GM12878 (cell line): ENCODE results near the gene FAM53B.

Source experiments
- CHD1 ChIP-seq: IDR thresholded peaks from 2 replicates; pipeline ENCODE4 v1.6.1; 2012; ENCODE audit warnings: low read depth, low read length, improper control_type of control experiment
- CHD4 ChIP-seq: fragments of 200-600 bp; sonication (generic); IDR thresholded peaks from 2 replicates; pipeline ENCODE4 v1.6.1; 2016; ENCODE audit warnings: mild to moderate bottlenecking
- CREB1 ChIP-seq: IDR thresholded peaks from 2 replicates; pipeline ENCODE4 v1.6.1; 2012; ENCODE audit warnings: low read depth, mild to moderate bottlenecking, inconsistent platforms
- CREM ChIP-seq: IDR thresholded peaks from 2 replicates; pipeline ENCODE4 v1.6.1; 2014; ENCODE audit warnings: antibody characterized with exemption, low read depth
- EP300 ChIP-seq, 2 experiments: fragments of 150-350 bp in 1 of 2; IDR thresholded peaks; 2 replicates each; pipeline ENCODE4 v1.6.1; 2011 to 2012; ENCODE audit warnings: low read depth in 2 of 2, low read length in 2 of 2, borderline replicate concordance in 1 of 2, improper control_type of control experiment in 1 of 2, inconsistent platforms in 1 of 2; ENCODE audit not compliant: control insufficient read depth in 1 of 2
- POLR2A ChIP-seq: IDR thresholded peaks from 2 replicates; pipeline ENCODE4 v1.6.1; 2011; ENCODE audit warnings: low read depth, mild to moderate bottlenecking, low read length
- SIN3A ChIP-seq: IDR thresholded peaks from 2 replicates; pipeline ENCODE4 v1.6.1; 2012; ENCODE audit warnings: low read depth, low read length, improper control_type of control experiment
- TAF1 ChIP-seq: IDR thresholded peaks from 2 replicates; pipeline ENCODE4 v1.6.1; 2011; ENCODE audit warnings: mild to moderate bottlenecking, low read depth, low read length, borderline replicate concordance
- ZNF24 ChIP-seq: fragments of 450-650 bp; IDR thresholded peaks from 2 replicates; pipeline ENCODE4 v1.6.1; 2017; ENCODE audit warnings: antibody characterized with exemption, mild to moderate bottlenecking
- ZNF274 ChIP-seq: IDR thresholded peaks from one replicate; pipeline ENCODE4 v1.8.0; 2011; ENCODE audit not compliant: insufficient read length, insufficient read depth
- TF ChIP-seq, protein P1 (sequence below): IDR thresholded peaks from 2 replicates; pipeline ENCODE4 v1.6.1; 2012; ENCODE audit warnings: low read depth, low read length, improper control_type of control experiment
- TF ChIP-seq, protein P2 (sequence below), 3 experiments: IDR thresholded peaks in 2 of 3; conservative IDR thresholded peaks in 1 of 3; 2 replicates each; pipeline ENCODE4 v1.5.1; 2011; ENCODE audit warnings: low read depth in 3 of 3, low read length in 3 of 3, mild to moderate bottlenecking in 3 of 3, control low read depth in 2 of 3, moderate library complexity in 2 of 3, inconsistent platforms in 1 of 3, mixed read lengths in 1 of 3; ENCODE audit not compliant: control insufficient read depth in 2 of 3, insufficient read depth in 1 of 3; ENCODE audit errors: extremely low read depth in 1 of 3
- TF ChIP-seq, protein P3 (sequence below): fragments of 450-650 bp; formaldehyde crosslinking; IDR thresholded peaks from 2 replicates; pipeline ENCODE4 v1.4.0; 2020; ENCODE audit warnings: mild to moderate bottlenecking, moderate library complexity
- TF ChIP-seq, protein P4 (sequence below): fragments of 450-650 bp; IDR thresholded peaks from 2 replicates; pipeline ENCODE4 v1.6.1; 2017; ENCODE audit warnings: low read depth, mild to moderate bottlenecking, moderate library complexity

DNA sequence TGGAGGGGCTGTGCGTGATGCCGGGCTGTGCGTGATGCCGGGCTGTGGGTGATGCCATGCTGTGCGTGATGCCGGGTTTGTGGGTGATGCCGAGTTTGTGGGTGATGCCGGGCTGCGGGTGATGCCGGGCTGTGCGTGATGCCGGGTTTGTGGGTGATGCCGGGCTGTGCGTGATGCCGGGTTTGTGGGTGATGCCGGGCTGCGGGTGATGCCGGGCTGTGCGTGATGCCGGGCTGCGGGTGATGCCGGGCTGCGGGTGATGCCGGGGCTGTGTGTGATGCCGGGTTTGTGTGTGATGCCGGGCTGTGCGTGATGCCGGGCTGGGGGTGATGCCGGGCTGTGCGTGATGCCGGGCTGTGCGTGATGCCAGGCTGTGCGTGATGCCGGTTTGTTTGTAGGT is 128.9 kb downstream of the FAM53B start:
- TF ChIP-seq, protein P1, sequence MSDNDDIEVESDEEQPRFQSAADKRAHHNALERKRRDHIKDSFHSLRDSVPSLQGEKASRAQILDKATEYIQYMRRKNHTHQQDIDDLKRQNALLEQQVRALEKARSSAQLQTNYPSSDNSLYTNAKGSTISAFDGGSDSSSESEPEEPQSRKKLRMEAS, result no peak
- TF ChIP-seq, protein P2, sequence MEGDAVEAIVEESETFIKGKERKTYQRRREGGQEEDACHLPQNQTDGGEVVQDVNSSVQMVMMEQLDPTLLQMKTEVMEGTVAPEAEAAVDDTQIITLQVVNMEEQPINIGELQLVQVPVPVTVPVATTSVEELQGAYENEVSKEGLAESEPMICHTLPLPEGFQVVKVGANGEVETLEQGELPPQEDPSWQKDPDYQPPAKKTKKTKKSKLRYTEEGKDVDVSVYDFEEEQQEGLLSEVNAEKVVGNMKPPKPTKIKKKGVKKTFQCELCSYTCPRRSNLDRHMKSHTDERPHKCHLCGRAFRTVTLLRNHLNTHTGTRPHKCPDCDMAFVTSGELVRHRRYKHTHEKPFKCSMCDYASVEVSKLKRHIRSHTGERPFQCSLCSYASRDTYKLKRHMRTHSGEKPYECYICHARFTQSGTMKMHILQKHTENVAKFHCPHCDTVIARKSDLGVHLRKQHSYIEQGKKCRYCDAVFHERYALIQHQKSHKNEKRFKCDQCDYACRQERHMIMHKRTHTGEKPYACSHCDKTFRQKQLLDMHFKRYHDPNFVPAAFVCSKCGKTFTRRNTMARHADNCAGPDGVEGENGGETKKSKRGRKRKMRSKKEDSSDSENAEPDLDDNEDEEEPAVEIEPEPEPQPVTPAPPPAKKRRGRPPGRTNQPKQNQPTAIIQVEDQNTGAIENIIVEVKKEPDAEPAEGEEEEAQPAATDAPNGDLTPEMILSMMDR (IDR thresholded peaks at IDR 0.05 in 2 of 3, conservative IDR thresholded peaks at IDR 0.05 in 1 of 3; ENCODE audit: control insufficient read depth in 2 of 3, extremely low read depth in 1 of 3, insufficient read depth in 1 of 3, low read depth in 3 of 3, low read length in 3 of 3), result no peak
- TF ChIP-seq TAF1 (no peak), ZNF24 (no peak), POLR2A (no peak), CREM (no peak), CHD1 (no peak), EP300 (IDR thresholded peaks at IDR 0.05; ENCODE audit: borderline replicate concordance in 1 of 2, control insufficient read depth in 1 of 2, low read depth in 2 of 2, low read length in 2 of 2) (no peak), CREB1 (no peak), CHD4 (no peak), ZNF274 (no peak), SIN3A (no peak)
- TF ChIP-seq, protein P3, sequence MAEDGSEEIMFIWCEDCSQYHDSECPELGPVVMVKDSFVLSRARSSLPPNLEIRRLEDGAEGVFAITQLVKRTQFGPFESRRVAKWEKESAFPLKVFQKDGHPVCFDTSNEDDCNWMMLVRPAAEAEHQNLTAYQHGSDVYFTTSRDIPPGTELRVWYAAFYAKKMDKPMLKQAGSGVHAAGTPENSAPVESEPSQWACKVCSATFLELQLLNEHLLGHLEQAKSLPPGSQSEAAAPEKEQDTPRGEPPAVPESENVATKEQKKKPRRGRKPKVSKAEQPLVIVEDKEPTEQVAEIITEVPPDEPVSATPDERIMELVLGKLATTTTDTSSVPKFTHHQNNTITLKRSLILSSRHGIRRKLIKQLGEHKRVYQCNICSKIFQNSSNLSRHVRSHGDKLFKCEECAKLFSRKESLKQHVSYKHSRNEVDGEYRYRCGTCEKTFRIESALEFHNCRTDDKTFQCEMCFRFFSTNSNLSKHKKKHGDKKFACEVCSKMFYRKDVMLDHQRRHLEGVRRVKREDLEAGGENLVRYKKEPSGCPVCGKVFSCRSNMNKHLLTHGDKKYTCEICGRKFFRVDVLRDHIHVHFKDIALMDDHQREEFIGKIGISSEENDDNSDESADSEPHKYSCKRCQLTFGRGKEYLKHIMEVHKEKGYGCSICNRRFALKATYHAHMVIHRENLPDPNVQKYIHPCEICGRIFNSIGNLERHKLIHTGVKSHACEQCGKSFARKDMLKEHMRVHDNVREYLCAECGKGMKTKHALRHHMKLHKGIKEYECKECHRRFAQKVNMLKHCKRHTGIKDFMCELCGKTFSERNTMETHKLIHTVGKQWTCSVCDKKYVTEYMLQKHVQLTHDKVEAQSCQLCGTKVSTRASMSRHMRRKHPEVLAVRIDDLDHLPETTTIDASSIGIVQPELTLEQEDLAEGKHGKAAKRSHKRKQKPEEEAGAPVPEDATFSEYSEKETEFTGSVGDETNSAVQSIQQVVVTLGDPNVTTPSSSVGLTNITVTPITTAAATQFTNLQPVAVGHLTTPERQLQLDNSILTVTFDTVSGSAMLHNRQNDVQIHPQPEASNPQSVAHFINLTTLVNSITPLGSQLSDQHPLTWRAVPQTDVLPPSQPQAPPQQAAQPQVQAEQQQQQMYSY (CRISPR knock-in tag), result no peak
- TF ChIP-seq, protein P4, sequence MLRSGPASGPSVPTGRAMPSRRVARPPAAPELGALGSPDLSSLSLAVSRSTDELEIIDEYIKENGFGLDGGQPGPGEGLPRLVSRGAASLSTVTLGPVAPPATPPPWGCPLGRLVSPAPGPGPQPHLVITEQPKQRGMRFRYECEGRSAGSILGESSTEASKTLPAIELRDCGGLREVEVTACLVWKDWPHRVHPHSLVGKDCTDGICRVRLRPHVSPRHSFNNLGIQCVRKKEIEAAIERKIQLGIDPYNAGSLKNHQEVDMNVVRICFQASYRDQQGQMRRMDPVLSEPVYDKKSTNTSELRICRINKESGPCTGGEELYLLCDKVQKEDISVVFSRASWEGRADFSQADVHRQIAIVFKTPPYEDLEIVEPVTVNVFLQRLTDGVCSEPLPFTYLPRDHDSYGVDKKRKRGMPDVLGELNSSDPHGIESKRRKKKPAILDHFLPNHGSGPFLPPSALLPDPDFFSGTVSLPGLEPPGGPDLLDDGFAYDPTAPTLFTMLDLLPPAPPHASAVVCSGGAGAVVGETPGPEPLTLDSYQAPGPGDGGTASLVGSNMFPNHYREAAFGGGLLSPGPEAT, result no peak
